Progenitor cell of endocrine pancreas (in vitro differentiated cells): ENCODE data around the gene EFCAB14. TPM values are rescaled to one million over a fixed set of nuclear protein-coding genes. Genes with fewer than 3 reads are reported as not detected.

Experiments
- DNase-seq: peaks from one replicate; pipeline ENCODE4 v3.0.0; 2021; ENCODE audit warnings: low spot score; ENCODE audit not compliant: unreplicated experiment
- H3K27ac Mint-ChIP-seq: 2 replicates; pipeline ENCODE4 v1.8.0; 2021; ENCODE audit warnings: mild to moderate bottlenecking, moderate library complexity, mixed read lengths
- H3K27me3 Mint-ChIP-seq: 2 replicates; pipeline ENCODE4 v1.8.0; 2021; ENCODE audit warnings: mixed read lengths
- H3K36me3 Mint-ChIP-seq: 2 replicates; pipeline ENCODE4 v1.8.0; 2022; ENCODE audit warnings: mixed read lengths; ENCODE audit not compliant: insufficient read depth
- H3K4me1 Mint-ChIP-seq: 2 replicates; pipeline ENCODE4 v1.8.0; 2021; ENCODE audit warnings: low read depth, mixed read lengths
- H3K4me3 Mint-ChIP-seq: 2 replicates; pipeline ENCODE4 v1.8.0; 2021; ENCODE audit warnings: low read depth, mild to moderate bottlenecking, moderate library complexity, mixed read lengths
- H3K9me3 Mint-ChIP-seq: 2 replicates; pipeline ENCODE4 v1.8.0; 2021; ENCODE audit warnings: low read depth, mixed read lengths
- CTCF ChIP-seq: fragments of 200-600 bp; sonication (generic); IDR thresholded peaks from one replicate; pipeline ENCODE4 v1.5.0; 2021; ENCODE audit warnings: antibody characterized with exemption, mild to moderate bottlenecking; ENCODE audit not compliant: unreplicated experiment
- total RNA-seq: library from RNA; stranded (reverse); gene quantifications from 2 replicates; pipeline ENCODE4 v1.2.1, GENCODE V29; 2021

The EFCAB14 gene
- total RNA-seq, 1 donor from 2014 or later = 63.6 TPM

DNA sequence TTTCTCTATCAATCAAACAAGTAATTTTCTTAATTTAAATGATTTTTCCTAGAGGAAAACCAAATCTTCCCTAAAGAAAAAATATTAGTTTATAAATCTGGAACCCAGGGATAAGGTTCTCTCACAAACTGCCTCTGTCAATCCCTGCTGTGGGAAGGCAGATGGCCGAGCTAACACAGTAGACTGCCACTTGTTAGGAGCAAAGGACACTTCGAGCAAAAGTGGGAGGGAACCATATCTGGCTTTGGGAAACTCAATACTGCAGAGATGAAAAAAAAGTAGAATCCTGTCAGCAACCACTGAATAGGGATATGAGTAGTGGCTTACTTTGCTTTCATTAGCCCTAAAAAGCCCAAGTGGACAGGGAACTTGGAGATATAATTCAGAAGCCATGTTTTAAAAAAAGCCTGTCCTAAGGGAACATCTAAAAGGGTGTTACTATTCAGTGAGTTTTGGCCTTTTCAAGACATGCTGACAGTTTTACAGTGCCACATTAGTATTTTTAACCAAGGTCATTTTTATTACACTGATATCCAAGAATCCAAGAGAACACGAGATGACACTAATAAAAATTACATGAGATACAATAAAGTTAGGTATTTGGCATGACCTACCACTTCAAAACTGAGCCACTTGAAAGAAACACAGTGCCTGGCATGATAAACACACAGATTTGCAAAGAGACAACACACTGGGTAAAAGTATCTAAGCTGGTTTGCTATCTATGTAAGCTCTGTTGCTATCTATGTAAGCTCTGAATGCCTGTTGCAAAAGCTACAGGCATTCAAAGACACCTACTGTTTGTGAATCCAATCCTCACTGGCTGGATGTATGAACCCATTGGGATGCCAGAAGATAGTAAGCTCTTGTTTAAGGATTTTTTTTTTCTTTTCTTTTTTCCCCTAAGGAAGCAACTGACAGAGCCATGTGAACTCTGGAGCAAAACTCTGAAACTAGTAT, 25.8 kb downstream of the EFCAB14 start:
- Mint-ChIP-seq H3K27ac (no peak overlapping the region), H3K4me3 (no peak overlapping the region), H3K36me3 (peaks cover 35% of the 10 kb centered on the region), H3K4me1 (peaks cover 50% of the 10 kb centered on the region), H3K27me3 (no peaks in the 10 kb centered on the region), H3K9me3 (no peaks in the 10 kb centered on the region)
- DNase-seq = no peak
- TF ChIP-seq CTCF = no peak

- no peaks in the 10 kb centered on the region for H3K9me3 Mint-ChIP-seq
- H3K27ac Mint-ChIP-seq = peak overlapping the region; percentile 76
- TF ChIP-seq CTCF = peak; percentile 45
- peaks cover 58% of the 10 kb centered on the region for H3K4me1 Mint-ChIP-seq
- H3K4me3 Mint-ChIP-seq = peak overlapping the region; percentile 25
- no peaks in the 10 kb centered on the region for H3K27me3 Mint-ChIP-seq
- DNase-seq = no peak
- peaks cover 32% of the 10 kb centered on the region for H3K36me3 Mint-ChIP-seq
These were observed 26.7 kb downstream of the EFCAB14 start for GRCh38 chr1:46691997-46692790.

- H3K36me3 Mint-ChIP-seq = peaks cover 35% of the 10 kb centered on the region
- no peaks in the 10 kb centered on the region for H3K9me3 Mint-ChIP-seq
- no peak for DNase-seq
- TF ChIP-seq CTCF = no peak
- no peak overlapping the region for H3K4me3 Mint-ChIP-seq
- H3K4me1 Mint-ChIP-seq = peaks cover 70% of the 10 kb centered on the region
- H3K27me3 Mint-ChIP-seq = no peaks in the 10 kb centered on the region
- H3K27ac Mint-ChIP-seq = no peak overlapping the region
These were observed 27.9 kb downstream of the EFCAB14 start for GRCh38 chr1:46690931-46691421.

GRCh38 chr1:46689897-46690296, 29.0 kb downstream of the EFCAB14 start:
- Mint-ChIP-seq H3K36me3 (peaks cover 29% of the 10 kb centered on the region), H3K4me3 (peak overlapping the region; percentile 17), H3K27me3 (no peaks in the 10 kb centered on the region), H3K27ac (peak overlapping the region; percentile 93), H3K4me1 (peaks cover 74% of the 10 kb centered on the region), H3K9me3 (no peaks in the 10 kb centered on the region)
- DNase-seq = no peak
- TF ChIP-seq CTCF = no peak

DNA sequence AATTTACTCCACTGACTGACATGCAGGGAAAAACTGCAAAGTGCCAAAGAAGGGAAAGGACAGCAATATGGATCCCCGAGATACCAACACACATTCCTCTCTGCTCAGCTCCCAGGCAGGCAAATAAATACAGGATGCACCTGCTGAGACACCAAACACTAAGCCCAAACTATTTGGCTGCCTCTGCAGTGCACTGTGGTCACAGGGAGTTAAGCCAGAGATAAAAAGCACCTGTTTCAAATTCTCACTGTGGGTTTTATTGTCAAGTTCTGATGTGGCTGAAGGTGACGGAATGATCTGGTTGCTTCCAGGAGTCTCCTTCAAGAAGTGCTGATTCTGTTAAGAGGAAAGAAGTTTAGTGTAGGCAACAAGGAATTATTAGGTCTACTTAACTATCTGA, 29.6 kb downstream of the EFCAB14 start:
- peaks cover 74% of the 10 kb centered on the region for H3K4me1 Mint-ChIP-seq
- H3K9me3 Mint-ChIP-seq = no peaks in the 10 kb centered on the region
- peak overlapping the region; percentile 93 for H3K27ac Mint-ChIP-seq
- no peak for TF ChIP-seq CTCF
- H3K27me3 Mint-ChIP-seq = no peaks in the 10 kb centered on the region
- peaks cover 31% of the 10 kb centered on the region for H3K36me3 Mint-ChIP-seq
- peak overlapping the region; percentile 0 for H3K4me3 Mint-ChIP-seq
- DNase-seq = no peak
